Liver (tissue), 3 donors: ENCODE results near the gene NAGS.

ENCODE experiments used
- ATF3 ChIP-seq: IDR thresholded peaks from 2 replicates; pipeline ENCODE4 v1.6.1; 2016; ENCODE audit warnings: antibody characterized with exemption
- CTCF ChIP-seq: fragments of 150-350 bp; IDR thresholded peaks from 2 replicates; pipeline ENCODE4 v1.5.1; 2017; ENCODE audit warnings: improper control_type of control experiment, low read depth, low read length; ENCODE audit not compliant: missing input control
- JUND ChIP-seq, 2 donors: IDR thresholded peaks; 2 replicates each; pipeline ENCODE4 v1.6.1; 2016; ENCODE audit warnings: antibody characterized with exemption in 2 of 2
- MAX ChIP-seq: IDR thresholded peaks from 2 replicates; pipeline ENCODE4 v1.6.1; 2016; ENCODE audit warnings: antibody characterized with exemption
- REST ChIP-seq: IDR thresholded peaks from 2 replicates; pipeline ENCODE4 v1.6.1; 2016; ENCODE audit warnings: antibody characterized with exemption, mild to moderate bottlenecking
- RXRA ChIP-seq, 2 donors: IDR thresholded peaks; 2 replicates each; pipeline ENCODE4 v1.6.1; 2017 to 2018; ENCODE audit warnings: antibody characterized with exemption in 2 of 2, mild to moderate bottlenecking in 1 of 2
- donor health status: healthy.
- donor health status: healthy.

GRCh38 chr17:44022246-44022645, 17.8 kb downstream of the NAGS start:
- TF ChIP-seq CTCF = no peak
- TF ChIP-seq JUND (IDR thresholded peaks at IDR 0.05) = no peak
- no peak for TF ChIP-seq MAX
- no peak for TF ChIP-seq RXRA (IDR thresholded peaks at IDR 0.05)
- no peak for TF ChIP-seq REST
- no peak for TF ChIP-seq ATF3
